Measurements from ENCODE around the gene PKN3.

DNA sequence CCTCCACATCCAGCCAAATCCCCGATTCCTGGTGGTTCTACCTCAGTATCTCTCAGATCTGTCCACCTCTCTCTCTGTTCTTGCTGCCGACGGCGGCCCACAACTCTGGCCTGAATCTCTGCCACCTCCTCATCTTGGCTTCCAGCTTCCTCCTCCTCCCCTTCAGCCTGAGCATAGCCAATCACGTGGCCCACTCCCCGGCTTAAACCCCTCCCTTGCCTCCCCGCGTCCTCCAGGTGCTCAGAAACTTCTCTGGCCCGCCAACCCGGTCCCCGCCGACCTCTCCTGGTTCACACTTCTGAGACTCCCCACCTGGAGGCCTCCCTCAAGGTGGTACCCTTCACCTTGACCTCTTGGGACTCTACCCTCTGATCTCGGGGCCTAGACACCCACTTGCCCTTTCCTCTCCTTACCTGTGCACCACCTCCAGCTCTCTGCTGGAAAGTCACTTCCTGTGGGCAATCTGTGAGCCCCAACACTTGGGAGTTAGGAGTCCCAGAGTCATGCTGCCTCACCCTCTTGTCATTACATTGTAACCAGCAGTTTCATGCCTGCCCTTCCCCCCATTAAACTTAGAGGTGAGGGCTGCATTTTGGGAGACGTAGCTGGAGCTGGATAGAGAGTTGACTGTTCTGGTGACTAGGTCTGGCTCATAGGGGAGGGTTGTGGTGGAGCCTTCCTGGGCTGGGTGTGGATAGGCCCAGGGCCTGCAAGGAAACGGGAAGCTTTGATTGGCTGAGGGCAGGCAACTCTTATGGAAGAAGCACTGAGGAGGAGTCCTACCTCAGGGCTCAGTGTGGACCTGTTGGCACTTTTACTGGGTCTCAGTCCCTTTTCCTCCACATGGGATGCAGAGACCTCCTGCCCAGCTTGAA, 17.7 kb upstream of the PKN3 start:
- TF ChIP-seq, protein P1, sequence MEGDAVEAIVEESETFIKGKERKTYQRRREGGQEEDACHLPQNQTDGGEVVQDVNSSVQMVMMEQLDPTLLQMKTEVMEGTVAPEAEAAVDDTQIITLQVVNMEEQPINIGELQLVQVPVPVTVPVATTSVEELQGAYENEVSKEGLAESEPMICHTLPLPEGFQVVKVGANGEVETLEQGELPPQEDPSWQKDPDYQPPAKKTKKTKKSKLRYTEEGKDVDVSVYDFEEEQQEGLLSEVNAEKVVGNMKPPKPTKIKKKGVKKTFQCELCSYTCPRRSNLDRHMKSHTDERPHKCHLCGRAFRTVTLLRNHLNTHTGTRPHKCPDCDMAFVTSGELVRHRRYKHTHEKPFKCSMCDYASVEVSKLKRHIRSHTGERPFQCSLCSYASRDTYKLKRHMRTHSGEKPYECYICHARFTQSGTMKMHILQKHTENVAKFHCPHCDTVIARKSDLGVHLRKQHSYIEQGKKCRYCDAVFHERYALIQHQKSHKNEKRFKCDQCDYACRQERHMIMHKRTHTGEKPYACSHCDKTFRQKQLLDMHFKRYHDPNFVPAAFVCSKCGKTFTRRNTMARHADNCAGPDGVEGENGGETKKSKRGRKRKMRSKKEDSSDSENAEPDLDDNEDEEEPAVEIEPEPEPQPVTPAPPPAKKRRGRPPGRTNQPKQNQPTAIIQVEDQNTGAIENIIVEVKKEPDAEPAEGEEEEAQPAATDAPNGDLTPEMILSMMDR (IDR thresholded peaks at IDR 0.05; ENCODE audit: insufficient read depth, low read depth, low read length), result no peak
- no peak for TF ChIP-seq EZH2 (IDR thresholded peaks at IDR 0.05; ENCODE audit: insufficient read depth, low read length)
